Vagina (tissue), 2 donors: ENCODE measurements around the gene FAR1.

Source experiments
- POLR2A ChIP-seq, 2 donors: fragments of 450-650 bp; IDR thresholded peaks; one replicate each; pipeline ENCODE4 v1.6.1; 2017; ENCODE audit warnings: antibody characterized with exemption in 2 of 2, mild to moderate bottlenecking in 2 of 2, moderate library complexity in 2 of 2
- POLR2AphosphoS5 ChIP-seq, 2 donors: sonication (generic); formaldehyde crosslinking; IDR thresholded peaks; one replicate each; pipeline ENCODE4 v1.9.0; 2017; ENCODE audit warnings: antibody characterized with exemption in 2 of 2, mild to moderate bottlenecking in 2 of 2, low read depth in 1 of 2; ENCODE audit not compliant: insufficient read depth in 1 of 2
- TF ChIP-seq, protein P1 (sequence below), 3 experiments: fragments of 450-650 bp in 2 of 3; fragments of 200-600 bp in 1 of 3; sonication (generic) in 1 of 3; IDR thresholded peaks; one replicate each; pipeline ENCODE4 v1.5.1; 2017 to 2019; ENCODE audit warnings: antibody characterized with exemption in 3 of 3, mild to moderate bottlenecking in 2 of 3, moderate library complexity in 2 of 3

- TF ChIP-seq, protein P1, sequence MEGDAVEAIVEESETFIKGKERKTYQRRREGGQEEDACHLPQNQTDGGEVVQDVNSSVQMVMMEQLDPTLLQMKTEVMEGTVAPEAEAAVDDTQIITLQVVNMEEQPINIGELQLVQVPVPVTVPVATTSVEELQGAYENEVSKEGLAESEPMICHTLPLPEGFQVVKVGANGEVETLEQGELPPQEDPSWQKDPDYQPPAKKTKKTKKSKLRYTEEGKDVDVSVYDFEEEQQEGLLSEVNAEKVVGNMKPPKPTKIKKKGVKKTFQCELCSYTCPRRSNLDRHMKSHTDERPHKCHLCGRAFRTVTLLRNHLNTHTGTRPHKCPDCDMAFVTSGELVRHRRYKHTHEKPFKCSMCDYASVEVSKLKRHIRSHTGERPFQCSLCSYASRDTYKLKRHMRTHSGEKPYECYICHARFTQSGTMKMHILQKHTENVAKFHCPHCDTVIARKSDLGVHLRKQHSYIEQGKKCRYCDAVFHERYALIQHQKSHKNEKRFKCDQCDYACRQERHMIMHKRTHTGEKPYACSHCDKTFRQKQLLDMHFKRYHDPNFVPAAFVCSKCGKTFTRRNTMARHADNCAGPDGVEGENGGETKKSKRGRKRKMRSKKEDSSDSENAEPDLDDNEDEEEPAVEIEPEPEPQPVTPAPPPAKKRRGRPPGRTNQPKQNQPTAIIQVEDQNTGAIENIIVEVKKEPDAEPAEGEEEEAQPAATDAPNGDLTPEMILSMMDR (IDR thresholded peaks at IDR 0.05), result no peak
- no peak for TF ChIP-seq POLR2A (IDR thresholded peaks at IDR 0.05)
- TF ChIP-seq POLR2AphosphoS5 (IDR thresholded peaks at IDR 0.05; ENCODE audit: insufficient read depth in 1 of 2, low read depth in 1 of 2), result peak in 1 of 2 donors; percentile 58
These were observed 4.8 kb upstream of the FAR1 start for GRCh38 chr11:13663631-13664071.
